Heart right ventricle (tissue), 16 donors: ENCODE data around the gene NRXN3. TPM values are rescaled to one million over a fixed set of nuclear protein-coding genes. Genes with fewer than 3 reads are reported as not detected.
"Not testable (repeated sequence)": the region's sequence is repeated elsewhere in the genome, so short reads cannot be mapped to it uniquely, and the experiment has no call there.

Source experiments
- ATAC-seq, 8 donors: fragments of 200-7000 bp; cut with Tn5 transposase; one replicate each; pipeline ENCODE4 v1.9.1; 2020; ENCODE audit warnings: mild to moderate bottlenecking in 8 of 8, moderate library complexity in 8 of 8, moderate number of reproducible peaks in 1 of 8
- DNase-seq, 2 donors: peaks; one replicate each; pipeline ENCODE4 v3.0.0-alpha.2; 2020
- H3K27ac ChIP-seq, 10 donors: fragments of 200-600 bp; sonication (generic) in 2 of 10; one replicate each; pipeline versions ENCODE4 v1.5.0 to v1.8.0; 2020 to 2022; ENCODE audit warnings: mild to moderate bottlenecking in 3 of 10
- H3K27me3 ChIP-seq, 7 donors: fragments of 200-600 bp; one replicate each; pipeline ENCODE4 v1.8.0; 2021 to 2022; ENCODE audit warnings: mild to moderate bottlenecking in 2 of 7
- H3K36me3 ChIP-seq, 9 donors: fragments of 200-600 bp; sonication (generic) in 1 of 9; one replicate each; pipeline versions ENCODE4 v1.5.0 to v1.8.0; 2020 to 2022; ENCODE audit warnings: mild to moderate bottlenecking in 2 of 9
- H3K4me1 ChIP-seq, 9 donors: fragments of 200-600 bp; sonication (generic) in 1 of 9; one replicate each; pipeline versions ENCODE4 v1.5.0 to v1.8.0; 2020 to 2022; ENCODE audit warnings: mild to moderate bottlenecking in 4 of 9
- H3K4me3 ChIP-seq, 10 donors: fragments of 200-600 bp; sonication (generic) in 2 of 10; one replicate each; pipeline versions ENCODE4 v1.5.0 to v1.8.0; 2020 to 2022; ENCODE audit warnings: mild to moderate bottlenecking in 7 of 10, moderate library complexity in 2 of 10
- H3K9me3 ChIP-seq, 11 donors: fragments of 200-600 bp in 10 of 11; sonication (generic) in 2 of 11; one replicate each; pipeline versions ENCODE4 v1.5.0 to v1.8.0; 2013 to 2022; ENCODE audit warnings: mild to moderate bottlenecking in 2 of 11, control low read depth in 1 of 11, moderate library complexity in 1 of 11
- WGBS, 2 donors: extraction: QIAGEN DNeasy Blood & Tissue Kit; methylation state at CpG; one replicate each; pipeline ENCODE4 v1.1.7; 2013; ENCODE audit warnings: inconsistent platforms in 1 of 2; 5-methylcytosine and 5-hydroxymethylcytosine counted together
- intact Hi-C, 10 donors: fragments of 100-400 bp; cut with DNase I; formaldehyde crosslinking; loops; one replicate each; pipeline versions ENCODE4 v1.11.1 to v1.14.2; 2022
- polyA plus RNA-seq, 2 donors: library from polyadenylated mRNA; stranded (reverse); fragments of 200-250 nt; gene quantifications; one replicate each; pipeline ENCODE4 v1.2.3, GENCODE V29; 2013
- total RNA-seq, 10 donors: library from RNA; stranded (reverse); fragmentation: NEBNext Ultra II Directional in 3 of 10; extraction: Animal tissue kit (Norgen Biotek cat#: 25700) in 3 of 10; gene quantifications; one replicate each; pipeline versions ENCODE4 v1.2.1 to v1.2.4, GENCODE V29; 2021 to 2023
- TF ChIP-seq, protein P1 (sequence below), 9 donors: fragments of 200-600 bp; sonication (generic) in 2 of 9; IDR thresholded peaks; one replicate each; pipeline versions ENCODE4 v1.5.0 to v1.8.0; 2021 to 2022; ENCODE audit warnings: antibody characterized with exemption in 9 of 9, mild to moderate bottlenecking in 5 of 9, moderate library complexity in 1 of 9
- donor health status: Arrhythmogenic right ventricular cardiomyopathy.
- donor health status: ischemic (EF 13 %, LVEDD 7.1; RV severe dilation, severe dysfunction).
- donor health status: healthy with polysubstance abuse.
- donor health status: DM: no; HTN: yes; CAD: no.
- donor health status: DM: no; HTN: no; CAD: no.
- donor health status: ischemic (EF 25% LVEDD 6.9; RV normal size, moderate dysfunction).
- donor health status: ischemic (EF 25% LVEDD 5.7; RV mildly dilated, moderate dysfunction).
- donor health status: healthy.
- donor health status: DM: yes; HTN: yes; CAD: no.
- donor health status: Ischemic cardiomyopathy.
- donor health status: ischemic (EF 35%, LVEDD 5.7; RV mildly dilated, moderate dysfunction).
- donor health status: nonischemic (EF 11% LVEDD 7.7; RV severe dilation, severe dysfunction).
- donor health status: DM: yes; HTN: yes; CAD: no.
- donor health status: PGD.
- donor health status: ischemic (EF 29% LVEDD 5.4; RV normal size, mild dysfunction).
- donor health status: nonischemic (EF 23%, LVEDD 6.1; RV moderate dilation, normal function).

NRXN3 gene
- total and polyA plus RNA-seq, 12 donors, result 0.23 to 1.8 (median 0.87) TPM

DNA sequence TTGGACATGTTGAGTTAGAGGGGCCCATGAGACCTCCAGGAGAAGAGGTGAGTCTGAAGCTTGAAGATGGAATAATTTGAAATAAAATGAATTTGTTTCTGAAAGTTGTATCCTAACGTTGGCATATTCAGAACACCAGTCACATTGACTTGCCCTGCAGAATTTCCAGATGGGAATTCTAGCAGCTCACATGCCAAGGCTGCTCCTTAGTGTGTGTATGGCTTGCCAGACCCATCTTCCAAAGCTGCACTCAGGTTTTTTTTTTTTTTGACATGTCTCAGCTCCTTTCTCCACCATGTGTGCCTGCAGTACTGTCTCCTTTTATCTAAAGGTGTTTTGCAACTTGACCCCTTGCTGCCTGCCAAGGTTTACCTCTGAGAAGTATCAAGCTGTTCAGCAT lies 261.9 kb downstream of the NRXN3 start:
- TF ChIP-seq, protein P1, sequence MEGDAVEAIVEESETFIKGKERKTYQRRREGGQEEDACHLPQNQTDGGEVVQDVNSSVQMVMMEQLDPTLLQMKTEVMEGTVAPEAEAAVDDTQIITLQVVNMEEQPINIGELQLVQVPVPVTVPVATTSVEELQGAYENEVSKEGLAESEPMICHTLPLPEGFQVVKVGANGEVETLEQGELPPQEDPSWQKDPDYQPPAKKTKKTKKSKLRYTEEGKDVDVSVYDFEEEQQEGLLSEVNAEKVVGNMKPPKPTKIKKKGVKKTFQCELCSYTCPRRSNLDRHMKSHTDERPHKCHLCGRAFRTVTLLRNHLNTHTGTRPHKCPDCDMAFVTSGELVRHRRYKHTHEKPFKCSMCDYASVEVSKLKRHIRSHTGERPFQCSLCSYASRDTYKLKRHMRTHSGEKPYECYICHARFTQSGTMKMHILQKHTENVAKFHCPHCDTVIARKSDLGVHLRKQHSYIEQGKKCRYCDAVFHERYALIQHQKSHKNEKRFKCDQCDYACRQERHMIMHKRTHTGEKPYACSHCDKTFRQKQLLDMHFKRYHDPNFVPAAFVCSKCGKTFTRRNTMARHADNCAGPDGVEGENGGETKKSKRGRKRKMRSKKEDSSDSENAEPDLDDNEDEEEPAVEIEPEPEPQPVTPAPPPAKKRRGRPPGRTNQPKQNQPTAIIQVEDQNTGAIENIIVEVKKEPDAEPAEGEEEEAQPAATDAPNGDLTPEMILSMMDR (IDR thresholded peaks at IDR 0.05), result no peak
- intact Hi-C loops, result loop anchor here in 1 of 10 donors (10.0 kb wide), 1 partner anchor 47 kb away; no protein-coding TSS in a partner anchor
- WGBS, 2 donors, result 60 to 73% methylated on average over 1 of the region's 1 CpG
- H3K36me3 ChIP-seq, result no peaks in the 10 kb centered on the region
- ATAC-seq, result no peak
- no peaks in the 10 kb centered on the region for H3K4me1 ChIP-seq
- H3K9me3 ChIP-seq, result no peaks in the 10 kb centered on the region
- H3K4me3 ChIP-seq, result no peak overlapping the region
- H3K27me3 ChIP-seq, result peaks cover 0 to 4% (median 0%) of the 10 kb centered on the region in 7 donors
- H3K27ac ChIP-seq, result no peak overlapping the region
- DNase-seq, result no peak

- 64% methylated on average over 3 of the region's 3 CpGs for WGBS, 2 donors
- not testable (repeated sequence) for H3K36me3 ChIP-seq, ATAC-seq, H3K4me1 ChIP-seq, H3K4me3 ChIP-seq, H3K27ac ChIP-seq, H3K9me3 ChIP-seq, DNase-seq
- H3K27me3 ChIP-seq, result peaks cover 0 to 14% (median 0%) of the 10 kb centered on the region in 7 donors
- intact Hi-C loops, result loop anchor here in 1 of 10 donors (10.0 kb wide), 1 partner anchor 53 kb away; no protein-coding TSS in a partner anchor
These were observed 267.3 kb downstream of the NRXN3 start for GRCh38 chr14:78437448-78437847.

GRCh38 chr14:78440356-78440894 lies 270.3 kb downstream of the NRXN3 start:
- 19% methylated on average over 7 of the region's 7 CpGs for WGBS, 2 donors
- no peak overlapping the region for H3K4me3 ChIP-seq
- H3K27ac ChIP-seq, result no peak overlapping the region
- no peaks in the 10 kb centered on the region for H3K9me3 ChIP-seq
- H3K4me1 ChIP-seq, result no peaks in the 10 kb centered on the region
- H3K27me3 ChIP-seq, result peaks cover 0 to 18% (median 0%) of the 10 kb centered on the region in 7 donors
- DNase-seq, result no peak
- no peaks in the 10 kb centered on the region for H3K36me3 ChIP-seq
- intact Hi-C loops, result loop anchor here in 1 of 10 donors (10.0 kb wide), 1 partner anchor 154 kb away; no protein-coding TSS in a partner anchor
- ATAC-seq, result no peak
- TF ChIP-seq, protein P1 (IDR thresholded peaks at IDR 0.05), result no peak

- ATAC-seq, result no peak
- DNase-seq, result no peak
- Histone ChIP-seq H3K27ac (no peak overlapping the region), H3K9me3 (no peaks in the 10 kb centered on the region), H3K27me3 (peaks cover 0 to 8% (median 0%) of the 10 kb centered on the region in 7 donors), H3K4me1 (no peaks in the 10 kb centered on the region), H3K36me3 (no peaks in the 10 kb centered on the region), H3K4me3 (no peak overlapping the region)
- TF ChIP-seq, protein P1 (IDR thresholded peaks at IDR 0.05), result no peak
- intact Hi-C loops, result loop anchor here in 1 of 10 donors (10.0 kb wide), 1 partner anchor 151 kb away; no protein-coding TSS in a partner anchor
These were observed 273.7 kb downstream of the NRXN3 start for GRCh38 chr14:78443834-78444233.

DNA sequence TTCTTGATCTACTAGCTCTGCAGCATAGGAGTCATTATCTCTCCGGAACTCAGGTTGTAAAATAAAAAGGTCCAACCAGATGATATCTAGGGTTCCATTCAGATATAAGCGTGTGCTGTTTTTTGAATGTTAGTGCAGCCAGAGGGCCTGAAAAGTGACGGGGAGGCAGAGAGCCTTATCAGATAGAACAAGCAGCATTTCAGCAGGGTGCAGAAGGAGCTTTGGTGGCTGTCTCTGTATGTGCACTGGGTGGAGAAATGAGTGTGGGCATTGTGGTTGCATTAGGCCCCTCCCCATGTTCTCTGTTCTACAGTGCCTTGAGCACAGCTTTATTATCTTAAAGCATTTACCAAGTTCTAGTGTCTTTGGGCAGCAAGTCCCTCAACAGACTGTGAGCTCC lies 275.1 kb downstream of the NRXN3 start:
- 67 to 71% methylated on average over 3 of the region's 3 CpGs for WGBS, 2 donors
- no peak for ATAC-seq
- Histone ChIP-seq H3K4me3 (no peak overlapping the region), H3K27me3 (peaks cover 0 to 5% (median 0%) of the 10 kb centered on the region in 7 donors), H3K36me3 (no peaks in the 10 kb centered on the region), H3K9me3 (no peaks in the 10 kb centered on the region), H3K4me1 (no peaks in the 10 kb centered on the region), H3K27ac (no peak overlapping the region)
- no peak for DNase-seq
- TF ChIP-seq, protein P1 (IDR thresholded peaks at IDR 0.05), result no peak
- intact Hi-C loops, result loop anchor here in 4 of 10 donors (5.0 to 10.0 kb wide), 2 partner anchors 122 to 150 kb away; no protein-coding TSS in a partner anchor
